Measurements from ENCODE around the gene RBM24.

DNA sequence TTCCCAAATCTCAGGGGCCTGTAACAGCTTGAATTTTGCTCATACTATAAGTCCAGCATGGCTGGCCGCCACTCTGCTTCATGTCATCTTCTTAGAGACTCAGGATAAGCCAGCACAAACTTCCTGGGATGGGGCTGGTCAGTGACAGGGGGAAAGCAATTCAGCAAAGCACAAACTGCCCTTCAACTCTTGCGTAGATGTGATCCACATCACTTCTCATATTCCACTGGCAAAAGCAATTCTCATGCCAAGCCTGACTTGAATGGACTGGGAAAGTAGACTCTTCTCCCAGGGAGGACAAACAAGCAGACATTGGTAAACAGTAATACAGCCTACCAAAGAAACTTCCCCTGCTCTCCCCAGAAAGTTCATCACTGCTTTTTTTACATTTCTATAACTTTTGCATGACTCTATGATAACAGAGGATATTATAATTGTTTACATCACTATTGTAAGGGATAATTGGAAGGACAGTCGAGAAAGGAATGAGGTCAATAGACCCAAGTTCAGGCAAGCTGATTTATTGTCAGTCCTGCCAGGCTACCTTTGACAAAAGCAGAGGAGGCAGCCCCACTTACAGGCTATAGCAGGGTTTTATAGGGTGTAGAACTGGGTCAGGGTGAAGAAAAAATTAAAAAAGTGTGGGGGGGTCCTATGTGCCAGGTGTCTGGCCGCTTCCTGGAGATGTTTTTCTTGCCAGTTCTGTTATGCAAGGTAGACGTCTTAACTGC, 37.4 kb downstream of the RBM24 start:
- TF ChIP-seq POLR2AphosphoS5 (IDR thresholded peaks at IDR 0.05) (no peak), POLR2A (IDR thresholded peaks at IDR 0.05; ENCODE audit: low read depth) (no peak)
